ENCODE data around the gene OXTR.

DNA sequence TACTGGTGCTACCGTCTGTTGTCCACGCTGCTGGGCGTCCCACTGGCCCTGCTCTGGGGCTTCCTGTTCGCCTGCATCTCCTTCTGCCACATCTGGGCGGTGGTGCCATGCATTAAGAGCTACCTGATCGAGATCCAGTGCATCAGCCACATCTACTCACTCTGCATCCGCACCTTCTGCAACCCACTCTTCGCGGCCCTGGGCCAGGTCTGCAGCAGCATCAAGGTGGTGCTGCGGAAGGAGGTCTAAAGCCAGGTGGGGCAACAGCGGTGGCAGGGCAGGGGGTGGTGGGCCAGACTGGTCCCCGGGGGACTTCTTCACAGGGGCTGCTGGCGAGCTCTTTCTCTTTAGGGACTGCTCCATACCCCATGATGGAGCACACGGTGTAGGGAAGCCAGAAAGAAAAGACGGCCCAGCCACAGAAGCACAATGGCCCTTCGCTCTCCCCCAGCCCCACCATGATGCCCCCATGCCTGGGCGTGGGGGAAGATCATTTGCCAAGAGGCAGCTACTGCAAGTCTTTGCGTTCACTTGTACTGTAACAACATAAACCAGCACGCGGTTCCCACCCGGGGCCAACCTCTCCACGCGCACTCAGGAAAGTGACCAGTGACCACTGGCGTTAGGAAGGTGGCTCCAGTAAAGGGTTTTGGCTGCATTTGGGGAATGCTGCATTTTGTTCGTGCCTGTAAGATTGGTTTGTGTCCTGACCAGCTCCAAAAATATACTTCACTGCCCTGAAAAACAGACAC lies 23.6 kb downstream of the OXTR start:
- no peak for TF ChIP-seq POLR2A (IDR thresholded peaks at IDR 0.05)
- TF ChIP-seq, protein P1, sequence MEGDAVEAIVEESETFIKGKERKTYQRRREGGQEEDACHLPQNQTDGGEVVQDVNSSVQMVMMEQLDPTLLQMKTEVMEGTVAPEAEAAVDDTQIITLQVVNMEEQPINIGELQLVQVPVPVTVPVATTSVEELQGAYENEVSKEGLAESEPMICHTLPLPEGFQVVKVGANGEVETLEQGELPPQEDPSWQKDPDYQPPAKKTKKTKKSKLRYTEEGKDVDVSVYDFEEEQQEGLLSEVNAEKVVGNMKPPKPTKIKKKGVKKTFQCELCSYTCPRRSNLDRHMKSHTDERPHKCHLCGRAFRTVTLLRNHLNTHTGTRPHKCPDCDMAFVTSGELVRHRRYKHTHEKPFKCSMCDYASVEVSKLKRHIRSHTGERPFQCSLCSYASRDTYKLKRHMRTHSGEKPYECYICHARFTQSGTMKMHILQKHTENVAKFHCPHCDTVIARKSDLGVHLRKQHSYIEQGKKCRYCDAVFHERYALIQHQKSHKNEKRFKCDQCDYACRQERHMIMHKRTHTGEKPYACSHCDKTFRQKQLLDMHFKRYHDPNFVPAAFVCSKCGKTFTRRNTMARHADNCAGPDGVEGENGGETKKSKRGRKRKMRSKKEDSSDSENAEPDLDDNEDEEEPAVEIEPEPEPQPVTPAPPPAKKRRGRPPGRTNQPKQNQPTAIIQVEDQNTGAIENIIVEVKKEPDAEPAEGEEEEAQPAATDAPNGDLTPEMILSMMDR (IDR thresholded peaks at IDR 0.05), result no peak

All from testis (tissue), 2 donors.